ENCODE data around the gene CCDC187. TPM values are rescaled to one million over a fixed set of nuclear protein-coding genes. Genes with fewer than 3 reads are reported as not detected.
A peak's percentile ranks its signal among the peaks of the same experiment; 100 is the strongest.

CCDC187 gene
- total and polyA plus RNA-seq, 2 of the 4 experiments (the other 2 are of a cell fraction): not detected

GRCh38 chr9:136228107-136228875 is 75.6 kb downstream of the CCDC187 start:
- H4K91ac ChIP-seq (ENCODE audit: insufficient read depth, low read depth, low read length): no peak overlapping the region
- H3K4me2 ChIP-seq (ENCODE audit: low read depth, low read length): peak overlapping the region; percentile 21; the same call in 1 of the 2 replicates
- in situ Hi-C loops (cut with MboI; ENCODE audit: low sequenced_read_pairs) (no loop called here), dilution Hi-C loops (cut with HindIII; ENCODE audit: low sequenced_read_pairs, unreplicated experiment) (no loop called here), intact Hi-C loops (cut with micrococcal nuclease) (no loop called here)
- peak overlapping the region; percentile 55; the same call in 1 of the 2 replicates for H2BK120ac ChIP-seq (ENCODE audit: low read depth, low read length)
- no peak overlapping the region for H3K9ac ChIP-seq (ENCODE audit: low read depth, low read length)
- peak overlapping the region in 1 of 2 experiments; percentile 63; a peak in 1 of 4 replicates for H4K8ac ChIP-seq (ENCODE audit: low read depth in 2 of 2, low read length in 2 of 2)
- ChIA-PET CTCF (no interaction called here), POLR2A (ENCODE audit: unreplicated experiment) (no interaction called here)
- no peaks in the 10 kb centered on the region for H3K9me3 ChIP-seq (ENCODE audit: control insufficient read depth, insufficient read depth, low read length)
- H3K27me3 ChIP-seq (ENCODE audit: control insufficient read depth, insufficient read depth, low read length): no peaks in the 10 kb centered on the region
- peaks cover 35% of the 10 kb centered on the region for H4K20me1 ChIP-seq (ENCODE audit: insufficient read depth, low read length)
- H2BK15ac ChIP-seq (ENCODE audit: low read depth, low read length): no peak overlapping the region
- no peak overlapping the region for H3K23ac ChIP-seq (ENCODE audit: low read depth, low read length)
- peak overlapping the region; percentile 48; the same call in 1 of the 2 replicates for H2AK5ac ChIP-seq (ENCODE audit: low read depth, low read length)
- H3K4me3 ChIP-seq (ENCODE audit: insufficient read depth, low read depth, low read length): no peak overlapping the region
- H2AFZ ChIP-seq (replicated peaks; ENCODE audit: low read length, poor library complexity): peak overlapping the region; percentile 75
- H2BK20ac ChIP-seq (ENCODE audit: low read depth, low read length): 0 out of 2 replicates have a peak overlapping the region, but pooled peaks have one; percentile 20
- BruUV-seq (replicated peaks): no TSS peak
- H3K4ac ChIP-seq (ENCODE audit: low read depth, low read length): peak overlapping the region; percentile 42
- no peak overlapping the region for H4K5ac ChIP-seq (ENCODE audit: low read depth, low read length)
- H3K4me1 ChIP-seq (ENCODE audit: control insufficient read depth, insufficient read depth, low read length): peaks cover 6% of the 10 kb centered on the region; the same call in 1 of the 2 replicates
- H3K36me3 ChIP-seq (ENCODE audit: control insufficient read depth, insufficient read depth, low read length): peaks cover 7% of the 10 kb centered on the region; the same call in 1 of the 2 replicates
- peak overlapping the region; percentile 86 for H2AK9ac ChIP-seq (replicated peaks; ENCODE audit: low read depth, low read length, poor library complexity)
- peaks cover 6% of the 10 kb centered on the region; the same call in 1 of the 2 replicates for H3K9me1 ChIP-seq (ENCODE audit: insufficient read depth, low read length)
- no peak overlapping the region for H3K56ac ChIP-seq (ENCODE audit: extremely low read depth, insufficient read depth, low read length)
- H3K18ac ChIP-seq (ENCODE audit: low read depth, low read length): no peak overlapping the region
- peak overlapping the region; percentile 50 for H2BK5ac ChIP-seq (ENCODE audit: low read depth, low read length, poor library complexity, severe bottlenecking)
- peak overlapping the region; percentile 76 for H3K14ac ChIP-seq (replicated peaks; ENCODE audit: low read depth, low read length)
- TF ChIP-seq NFE2L2 (IDR thresholded peaks at IDR 0.05; ENCODE audit: low read depth, low read length) (peak; percentile 37; the same call in 1 of the 2 replicates), MXI1 (IDR thresholded peaks at IDR 0.05; ENCODE audit: borderline replicate concordance, low read depth, low read length) (peak; percentile 59; the same call in 1 of the 2 replicates), USF2 (IDR thresholded peaks at IDR 0.05; ENCODE audit: low read depth, low read length) (no peak), ELK1 (IDR thresholded peaks at IDR 0.05; ENCODE audit: borderline replicate concordance, low read depth, low read length) (no peak), MAFK (IDR thresholded peaks at IDR 0.05; ENCODE audit: low read depth, low read length) (0 out of 2 replicates have a peak, but pooled peaks have one; percentile 4), BHLHE40 (IDR thresholded peaks at IDR 0.05; ENCODE audit: low read depth, low read length) (peak; percentile 93), FOS (IDR thresholded peaks at IDR 0.05; ENCODE audit: low read depth, low read length) (peak; percentile 66; the same call in 1 of the 2 replicates), SMC3 (IDR thresholded peaks at IDR 0.05; ENCODE audit: low read depth, low read length) (no peak)
- H3K27ac ChIP-seq (ENCODE audit: insufficient read depth, low read length): no peak overlapping the region; the same call in 1 of the 2 replicates
- peak; percentile 87 for ATAC-seq (ENCODE audit: low read depth)
- 60% methylated on average over 2 of the region's 18 CpGs; no CpG with 5 or more reads in 1 of the 2 experiments for WGBS, 2 experiments (ENCODE audit: extremely low coverage in 2 of 2, insufficient read length in 1 of 2)
- peaks cover 13 to 44% of the 10 kb centered on the region in 2 experiments for H3K79me1 ChIP-seq (ENCODE audit: low read depth in 1 of 2, low read length in 2 of 2)
- peak; percentile 89 for DNase-seq
